ENCODE results near the gene EPHB1.
"Not testable (repeated sequence)": the region's sequence is repeated elsewhere in the genome, so short reads cannot be mapped to it uniquely, and the experiment has no call there.

EPHB1 gene

GRCh38 chr3:135091946-135092345, 296.9 kb downstream of the EPHB1 start:
- no peak for DNase-seq

- DNase-seq: no peak
Observed at GRCh38 chr3:135093121-135093520, 298.1 kb downstream of the EPHB1 start.

- DNase-seq: peak; percentile 38
Observed at GRCh38 chr3:135097276-135097946, 302.4 kb downstream of the EPHB1 start.

GRCh38 chr3:135099734-135100355, 304.8 kb downstream of the EPHB1 start:
- no peak for DNase-seq

GRCh38 chr3:135100366-135100765, 305.3 kb downstream of the EPHB1 start:
- no peak for DNase-seq

GRCh38 chr3:135103917-135104316, 308.9 kb downstream of the EPHB1 start:
- no peak for DNase-seq

- DNase-seq: peak; percentile 55
Observed at GRCh38 chr3:135106445-135106844, 311.4 kb downstream of the EPHB1 start.

- DNase-seq: no peak
Observed at GRCh38 chr3:135107043-135107442, 312.0 kb downstream of the EPHB1 start.

GRCh38 chr3:135109681-135110080, 314.6 kb downstream of the EPHB1 start:
- DNase-seq: no peak

- not testable (repeated sequence) for DNase-seq
Observed at GRCh38 chr3:135114551-135114950, 319.5 kb downstream of the EPHB1 start.

GRCh38 chr3:135117977-135118376, 322.9 kb downstream of the EPHB1 start:
- no peak for DNase-seq

GRCh38 chr3:135118792-135119191, 323.7 kb downstream of the EPHB1 start:
- DNase-seq: no peak

- DNase-seq: no peak
Observed at GRCh38 chr3:135125171-135125801, 330.2 kb downstream of the EPHB1 start.

- no peak for DNase-seq
Observed at GRCh38 chr3:135127946-135128470, 332.9 kb downstream of the EPHB1 start.

- DNase-seq: no peak
Observed at GRCh38 chr3:135128818-135129217, 333.8 kb downstream of the EPHB1 start.

- no peak for DNase-seq
Observed at GRCh38 chr3:135131290-135131689, 336.2 kb downstream of the EPHB1 start.

- no peak for DNase-seq
Observed at GRCh38 chr3:135133905-135134683, 339.0 kb downstream of the EPHB1 start.

GRCh38 chr3:135134684-135135075, 339.6 kb downstream of the EPHB1 start:
- no peak for DNase-seq

- DNase-seq: no peak
Observed at GRCh38 chr3:135135445-135135844, 340.4 kb downstream of the EPHB1 start.

- no peak for DNase-seq
Observed at GRCh38 chr3:135136361-135137100, 341.5 kb downstream of the EPHB1 start.

- DNase-seq: no peak
Observed at GRCh38 chr3:135137296-135137695, 342.2 kb downstream of the EPHB1 start.

- DNase-seq: no peak
Observed at GRCh38 chr3:135138776-135139175, 343.7 kb downstream of the EPHB1 start.

GRCh38 chr3:135140591-135140990, 345.5 kb downstream of the EPHB1 start:
- DNase-seq: no peak

All from NCI-H510A (cell line).